Central memory CD4-positive, alpha-beta T cell (primary cell): ENCODE data around the gene FASN.

Experiments
- DNase-seq: peaks from one replicate; pipeline ENCODE4 v3.0.0; 2022

The FASN gene

GRCh38 chr17:82101301-82101715, 3.3 kb upstream of the FASN start:
- no peak for DNase-seq

GRCh38 chr17:82100502-82101298, 2.7 kb upstream of the FASN start:
- DNase-seq, result no peak

GRCh38 chr17:82098939-82099763, 1.1 kb upstream of the FASN start:
- DNase-seq, result no peak

GRCh38 chr17:82097919-82098168, 192 bp downstream of the FASN start:
- no peak for DNase-seq

- DNase-seq, result no peak
These were observed 685 bp downstream of the FASN start for GRCh38 chr17:82097184-82097918.

GRCh38 chr17:82096709-82097183, 1.3 kb downstream of the FASN start:
- no peak for DNase-seq

GRCh38 chr17:82095777-82096708, 2.0 kb downstream of the FASN start:
- DNase-seq, result no peak

GRCh38 chr17:82094931-82095776, 2.9 kb downstream of the FASN start:
- DNase-seq, result no peak

- no peak for DNase-seq
These were observed 4.9 kb downstream of the FASN start for GRCh38 chr17:82092995-82093751.

- no peak for DNase-seq
These were observed 5.4 kb downstream of the FASN start for GRCh38 chr17:82092628-82092994.

- no peak for DNase-seq
These were observed 5.9 kb downstream of the FASN start for GRCh38 chr17:82092094-82092586.

- DNase-seq, result no peak
These were observed 6.6 kb downstream of the FASN start for GRCh38 chr17:82091264-82092066.

- DNase-seq, result no peak
These were observed 7.3 kb downstream of the FASN start for GRCh38 chr17:82090549-82091263.

- no peak for DNase-seq
These were observed 8.1 kb downstream of the FASN start for GRCh38 chr17:82089723-82090548.

- DNase-seq, result no peak
These were observed 9.0 kb downstream of the FASN start for GRCh38 chr17:82088838-82089722.

GRCh38 chr17:82087961-82088837, 9.8 kb downstream of the FASN start:
- no peak for DNase-seq
